HEK293 (cell line): Measurements from ENCODE around the gene EVI5.

Experiments used
- CTCF ChIA-PET: fragments of 350-600 bp; formaldehyde crosslinking; extraction: SDS; loops from one replicate; lab custom pipeline; 2021; ENCODE audit warnings: antibody characterized with exemption; lab: Yijun Ruan, JAX
- POLR2A ChIA-PET: fragments of 300-600 bp; formaldehyde crosslinking; extraction: SDS; loops from one replicate; lab custom pipeline; 2020; ENCODE audit warnings: antibody characterized with exemption, inconsistent platforms; lab: Yijun Ruan, JAX
- H3K27ac ChIP-seq: fragments of 200-500 bp; sonication (Bioruptor generic); 2 replicates; pipeline ENCODE4 v1.5.1; 2014; ENCODE audit warnings: low read depth, low read length, control low read depth, inconsistent platforms; ENCODE audit errors: extremely low read depth
- H3K36me3 ChIP-seq, 2 experiments: fragments of 200-500 bp in 1 of 2; sonication (Bioruptor generic) in 1 of 2; 1 replicate in 1 of 2; 2 replicates in 1 of 2; pipeline ENCODE4 v1.5.1; 2014 to 2017; ENCODE audit warnings: inconsistent platforms in 2 of 2, low read length in 2 of 2; ENCODE audit not compliant: control insufficient read depth in 2 of 2, insufficient read depth in 1 of 2
- H3K4me1 ChIP-seq: fragments of 200-500 bp; sonication (Bioruptor generic); 2 replicates; pipeline ENCODE4 v1.5.1; 2014; ENCODE audit warnings: mild to moderate bottlenecking, low read length, inconsistent platforms; ENCODE audit not compliant: control insufficient read depth, insufficient read depth
- H3K4me3 ChIP-seq: 2 replicates; pipeline ENCODE4 v1.5.1; 2011; ENCODE audit warnings: low read depth, mild to moderate bottlenecking, control low read depth, low read length, moderate library complexity
- H3K9me3 ChIP-seq: fragments of 200-500 bp; sonication (Bioruptor generic); 2 replicates; pipeline ENCODE4 v1.5.1; 2014; ENCODE audit warnings: low read depth, low read length, inconsistent platforms; ENCODE audit not compliant: control insufficient read depth, insufficient read depth
- KLF10 ChIP-seq: fragments of 450-650 bp; IDR thresholded peaks from 2 replicates; pipeline ENCODE4 v1.5.1; 2018; ENCODE audit warnings: missing biosample characterization, mild to moderate bottlenecking, missing genetic modification characterization
- RBAK ChIP-seq: fragments of 450-650 bp; formaldehyde crosslinking; IDR thresholded peaks from 2 replicates; pipeline ENCODE4 v1.5.1; 2016; ENCODE audit warnings: missing biosample characterization, missing genetic modification characterization
- SCRT1 ChIP-seq: fragments of 450-650 bp; formaldehyde crosslinking; IDR thresholded peaks from 2 replicates; pipeline ENCODE4 v1.5.1; 2016; ENCODE audit warnings: missing biosample characterization, missing genetic modification characterization, borderline replicate concordance
- SCRT2 ChIP-seq: fragments of 450-650 bp; formaldehyde crosslinking; IDR thresholded peaks from 2 replicates; pipeline ENCODE4 v1.5.1; 2016; ENCODE audit warnings: missing biosample characterization, missing genetic modification characterization
- SP3 ChIP-seq: fragments of 450-650 bp; formaldehyde crosslinking; IDR thresholded peaks from 2 replicates; pipeline ENCODE4 v1.5.1; 2016; ENCODE audit warnings: missing biosample characterization, missing genetic modification characterization
- ZBTB7A ChIP-seq: fragments of 450-650 bp; formaldehyde crosslinking; IDR thresholded peaks from 2 replicates; pipeline ENCODE4 v1.5.1; 2016; ENCODE audit warnings: low read depth, missing biosample characterization, missing genetic modification characterization
- ZNF350 ChIP-seq: fragments of 450-650 bp; formaldehyde crosslinking; IDR thresholded peaks from 2 replicates; pipeline ENCODE4 v1.5.0; 2017; ENCODE audit warnings: missing biosample characterization, mild to moderate bottlenecking, missing genetic modification characterization
- ZNF513 ChIP-seq: fragments of 450-650 bp; IDR thresholded peaks from 2 replicates; pipeline ENCODE4 v1.5.1; 2018; ENCODE audit warnings: missing biosample characterization, missing genetic modification characterization
- ZNF660 ChIP-seq: fragments of 450-650 bp; IDR thresholded peaks from 2 replicates; pipeline ENCODE4 v1.5.1; 2018; ENCODE audit warnings: missing biosample characterization, mild to moderate bottlenecking, missing genetic modification characterization
- TF ChIP-seq, protein P1 (sequence below): fragments of 450-650 bp; formaldehyde crosslinking; IDR thresholded peaks from 2 replicates; pipeline ENCODE4 v1.5.1; 2017; ENCODE audit warnings: missing biosample characterization, missing genetic modification characterization
- TF ChIP-seq, protein P2 (sequence below): fragments of 450-650 bp; formaldehyde crosslinking; IDR thresholded peaks from 2 replicates; pipeline ENCODE4 v1.5.1; 2016; ENCODE audit warnings: missing biosample characterization, missing genetic modification characterization
- TF ChIP-seq, protein P3 (sequence below): fragments of 450-650 bp; formaldehyde crosslinking; IDR thresholded peaks from 2 replicates; pipeline ENCODE4 v1.5.1; 2016; ENCODE audit warnings: missing biosample characterization, missing genetic modification characterization

Gene EVI5

DNA sequence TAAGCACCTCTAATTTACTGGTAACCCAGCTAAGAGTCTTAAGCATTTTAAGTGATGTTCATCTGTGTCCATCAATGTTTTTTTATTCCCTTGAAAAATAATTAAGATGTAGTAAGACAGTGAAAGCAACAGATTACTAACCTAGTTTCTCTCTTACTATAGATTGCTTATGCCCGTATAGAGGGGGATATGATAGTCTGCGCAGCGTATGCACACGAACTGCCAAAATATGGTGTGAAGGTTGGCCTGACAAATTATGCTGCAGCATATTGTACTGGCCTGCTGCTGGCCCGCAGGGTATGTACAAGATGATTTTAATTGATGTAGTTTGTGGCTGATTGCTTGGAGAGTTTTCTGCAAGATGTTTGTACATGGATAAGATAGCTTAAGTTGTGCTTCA lies 49.7 kb upstream of the EVI5 start:
- no peaks in the 10 kb centered on the region for H3K9me3 ChIP-seq
- ChIA-PET CTCF (interaction anchor here (0.6 to 1.2 kb wide), 3 partner anchors 8 to 1646 kb away, joined by 3 to 5 read pairs (median 4); no protein-coding TSS in a partner anchor), POLR2A (interaction anchor here (1.1 to 1.2 kb wide), 2 partner anchors 8 to 86 kb away, joined by 3 to 4 read pairs; no protein-coding TSS in a partner anchor)
- no peak overlapping the region for H3K27ac ChIP-seq
- no peak overlapping the region for H3K4me3 ChIP-seq
- H3K4me1 ChIP-seq: 0 out of 2 replicates have a peak, but pooled peaks cover 2% of the 10 kb centered on the region
- H3K36me3 ChIP-seq: peaks cover 36 to 73% of the 10 kb centered on the region in 2 experiments
- TF ChIP-seq, protein P1, sequence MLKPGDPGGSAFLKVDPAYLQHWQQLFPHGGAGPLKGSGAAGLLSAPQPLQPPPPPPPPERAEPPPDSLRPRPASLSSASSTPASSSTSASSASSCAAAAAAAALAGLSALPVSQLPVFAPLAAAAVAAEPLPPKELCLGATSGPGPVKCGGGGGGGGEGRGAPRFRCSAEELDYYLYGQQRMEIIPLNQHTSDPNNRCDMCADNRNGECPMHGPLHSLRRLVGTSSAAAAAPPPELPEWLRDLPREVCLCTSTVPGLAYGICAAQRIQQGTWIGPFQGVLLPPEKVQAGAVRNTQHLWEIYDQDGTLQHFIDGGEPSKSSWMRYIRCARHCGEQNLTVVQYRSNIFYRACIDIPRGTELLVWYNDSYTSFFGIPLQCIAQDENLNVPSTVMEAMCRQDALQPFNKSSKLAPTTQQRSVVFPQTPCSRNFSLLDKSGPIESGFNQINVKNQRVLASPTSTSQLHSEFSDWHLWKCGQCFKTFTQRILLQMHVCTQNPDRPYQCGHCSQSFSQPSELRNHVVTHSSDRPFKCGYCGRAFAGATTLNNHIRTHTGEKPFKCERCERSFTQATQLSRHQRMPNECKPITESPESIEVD (tag by site-specific recombination): peak; percentile 56; the same call in 1 of the 2 replicates
- TF ChIP-seq SCRT1 (tag by site-specific recombination) (peak; percentile 1; the same call in 1 of the 2 replicates), ZBTB7A (no peak)

- H3K27ac ChIP-seq: no peak overlapping the region
- CTCF ChIA-PET: interaction anchor here (0.6 to 1.2 kb wide), 3 partner anchors 9 to 1647 kb away, joined by 3 to 5 read pairs (median 4); no protein-coding TSS in a partner anchor
- H3K9me3 ChIP-seq: no peaks in the 10 kb centered on the region
- TF ChIP-seq SP3 (tag by site-specific recombination) (no peak), ZNF350 (tag by site-specific recombination) (no peak), RBAK (tag by site-specific recombination) (no peak), SCRT2 (tag by site-specific recombination) (peak; percentile 29; the same call in 1 of the 2 replicates), KLF10 (tag by site-specific recombination) (no peak), ZNF513 (tag by site-specific recombination) (no peak)
- TF ChIP-seq, protein P2, sequence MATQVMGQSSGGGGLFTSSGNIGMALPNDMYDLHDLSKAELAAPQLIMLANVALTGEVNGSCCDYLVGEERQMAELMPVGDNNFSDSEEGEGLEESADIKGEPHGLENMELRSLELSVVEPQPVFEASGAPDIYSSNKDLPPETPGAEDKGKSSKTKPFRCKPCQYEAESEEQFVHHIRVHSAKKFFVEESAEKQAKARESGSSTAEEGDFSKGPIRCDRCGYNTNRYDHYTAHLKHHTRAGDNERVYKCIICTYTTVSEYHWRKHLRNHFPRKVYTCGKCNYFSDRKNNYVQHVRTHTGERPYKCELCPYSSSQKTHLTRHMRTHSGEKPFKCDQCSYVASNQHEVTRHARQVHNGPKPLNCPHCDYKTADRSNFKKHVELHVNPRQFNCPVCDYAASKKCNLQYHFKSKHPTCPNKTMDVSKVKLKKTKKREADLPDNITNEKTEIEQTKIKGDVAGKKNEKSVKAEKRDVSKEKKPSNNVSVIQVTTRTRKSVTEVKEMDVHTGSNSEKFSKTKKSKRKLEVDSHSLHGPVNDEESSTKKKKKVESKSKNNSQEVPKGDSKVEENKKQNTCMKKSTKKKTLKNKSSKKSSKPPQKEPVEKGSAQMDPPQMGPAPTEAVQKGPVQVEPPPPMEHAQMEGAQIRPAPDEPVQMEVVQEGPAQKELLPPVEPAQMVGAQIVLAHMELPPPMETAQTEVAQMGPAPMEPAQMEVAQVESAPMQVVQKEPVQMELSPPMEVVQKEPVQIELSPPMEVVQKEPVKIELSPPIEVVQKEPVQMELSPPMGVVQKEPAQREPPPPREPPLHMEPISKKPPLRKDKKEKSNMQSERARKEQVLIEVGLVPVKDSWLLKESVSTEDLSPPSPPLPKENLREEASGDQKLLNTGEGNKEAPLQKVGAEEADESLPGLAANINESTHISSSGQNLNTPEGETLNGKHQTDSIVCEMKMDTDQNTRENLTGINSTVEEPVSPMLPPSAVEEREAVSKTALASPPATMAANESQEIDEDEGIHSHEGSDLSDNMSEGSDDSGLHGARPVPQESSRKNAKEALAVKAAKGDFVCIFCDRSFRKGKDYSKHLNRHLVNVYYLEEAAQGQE: no peak
- POLR2A ChIA-PET: no interaction called here
- 0 out of 2 replicates have a peak, but pooled peaks cover 2% of the 10 kb centered on the region for H3K4me1 ChIP-seq
- peak overlapping the region; percentile 100 for H3K4me3 ChIP-seq
- peaks cover 29 to 65% of the 10 kb centered on the region in 2 experiments for H3K36me3 ChIP-seq
Measured at GRCh38 chr1:92833840-92834239, 48.9 kb upstream of the EVI5 start.

GRCh38 chr1:92832537-92833114 lies 47.7 kb upstream of the EVI5 start:
- Histone ChIP-seq H3K9me3 (no peaks in the 10 kb centered on the region), H3K4me3 (peak overlapping the region; percentile 100), H3K27ac (peak overlapping the region; percentile 100), H3K4me1 (no peaks in the 10 kb centered on the region), H3K36me3 (peaks cover 23 to 53% of the 10 kb centered on the region in 2 experiments)
- POLR2A ChIA-PET: interaction anchor here (0.6 to 2.3 kb wide), 16 partner anchors 10 to 168 kb away, joined by 3 to 24 read pairs (median 5); partner anchors contain the start of gene EVI5
- TF ChIP-seq, protein P3, sequence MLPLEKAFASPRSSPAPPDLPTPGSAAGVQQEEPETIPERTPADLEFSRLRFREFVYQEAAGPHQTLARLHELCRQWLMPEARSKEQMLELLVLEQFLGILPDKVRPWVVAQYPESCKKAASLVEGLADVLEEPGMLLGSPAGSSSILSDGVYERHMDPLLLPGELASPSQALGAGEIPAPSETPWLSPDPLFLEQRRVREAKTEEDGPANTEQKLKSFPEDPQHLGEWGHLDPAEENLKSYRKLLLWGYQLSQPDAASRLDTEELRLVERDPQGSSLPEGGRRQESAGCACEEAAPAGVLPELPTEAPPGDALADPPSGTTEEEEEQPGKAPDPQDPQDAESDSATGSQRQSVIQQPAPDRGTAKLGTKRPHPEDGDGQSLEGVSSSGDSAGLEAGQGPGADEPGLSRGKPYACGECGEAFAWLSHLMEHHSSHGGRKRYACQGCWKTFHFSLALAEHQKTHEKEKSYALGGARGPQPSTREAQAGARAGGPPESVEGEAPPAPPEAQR (tag by site-specific recombination): no peak
- TF ChIP-seq ZNF660 (tag by site-specific recombination): 0 out of 2 replicates have a peak, but pooled peaks have one; percentile 27
- CTCF ChIA-PET: interaction anchor here (1.3 to 3.1 kb wide), 10 partner anchors 8 to 161 kb away, joined by 3 to 32 read pairs (median 10); no protein-coding TSS in a partner anchor
